ENCODE data around the gene TFF1.

Gene TFF1

DNA sequence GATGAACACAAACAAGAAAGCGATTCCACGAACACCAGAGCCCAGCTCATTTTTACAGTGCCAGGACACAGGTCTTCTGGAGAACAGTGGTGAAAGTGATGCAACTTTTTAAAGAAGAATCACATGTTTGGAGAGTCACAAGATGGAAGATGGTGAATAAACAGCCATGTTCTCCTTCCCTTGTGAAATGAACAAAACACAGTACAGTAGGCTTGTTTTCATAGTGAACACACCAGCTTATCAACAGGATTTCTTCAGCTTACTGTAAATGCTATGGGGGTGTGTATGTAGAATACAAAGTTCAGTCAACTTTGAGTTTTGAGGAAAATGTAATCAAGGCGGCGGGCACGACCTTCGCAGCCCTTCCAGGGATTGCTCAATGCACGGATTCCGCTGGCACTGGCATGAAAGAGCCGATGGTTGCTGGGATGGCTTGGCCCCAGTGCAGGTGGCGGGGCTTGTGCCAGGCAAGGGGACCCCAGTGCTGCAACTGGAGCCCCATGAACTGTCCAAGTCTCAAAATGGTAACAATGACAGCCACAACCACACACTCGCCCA, 19.8 kb upstream of the TFF1 start (continued):
- no peak for TF ChIP-seq GLIS3 (CRISPR knock-in tag; IDR thresholded peaks at IDR 0.05)
- TF ChIP-seq ISL1 (CRISPR knock-in tag; IDR thresholded peaks at IDR 0.05) = no peak

DNA sequence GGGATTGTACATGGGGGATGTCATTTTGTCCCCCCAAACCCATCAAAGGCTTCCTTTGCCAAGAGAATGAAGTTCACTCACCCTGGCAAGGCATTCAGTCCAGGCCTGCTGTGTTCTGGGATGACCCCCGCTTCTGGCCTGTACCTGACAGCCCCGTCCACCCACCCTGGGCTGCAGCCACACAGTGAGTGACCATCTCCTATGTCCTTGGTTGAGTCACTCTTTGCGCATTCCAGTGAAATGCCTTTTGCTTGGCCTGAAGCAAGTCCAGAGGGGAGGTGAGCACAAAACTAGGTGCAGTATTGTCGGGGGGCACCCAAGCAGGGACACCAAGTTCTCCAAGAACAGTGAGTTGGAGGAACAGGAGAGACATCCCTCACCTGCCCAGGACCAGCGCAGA, 19.3 kb upstream of the TFF1 start:
- TF ChIP-seq ZFP3 (CRISPR knock-in tag; IDR thresholded peaks at IDR 0.05) (no peak), OSR1 (CRISPR knock-in tag; IDR thresholded peaks at IDR 0.05) (no peak), TOX (CRISPR knock-in tag; IDR thresholded peaks at IDR 0.05; ENCODE audit: borderline replicate concordance) (no peak), GLIS3 (CRISPR knock-in tag; IDR thresholded peaks at IDR 0.05) (no peak), TCF4 (CRISPR knock-in tag; IDR thresholded peaks at IDR 0.05; ENCODE audit: borderline replicate concordance) (no peak), ESRRG (CRISPR knock-in tag; IDR thresholded peaks at IDR 0.05) (no peak), ZNF70 (CRISPR knock-in tag; IDR thresholded peaks at IDR 0.05) (no peak), ZFP30 (CRISPR knock-in tag; IDR thresholded peaks at IDR 0.05) (no peak), ZNF8 (CRISPR knock-in tag; IDR thresholded peaks at IDR 0.05) (no peak), BACH2 (CRISPR knock-in tag; IDR thresholded peaks at IDR 0.05; ENCODE audit: borderline replicate concordance) (no peak), ARNTL (CRISPR knock-in tag; IDR thresholded peaks at IDR 0.05; ENCODE audit: borderline replicate concordance, low read depth) (no peak)
- TF ChIP-seq, protein P1, sequence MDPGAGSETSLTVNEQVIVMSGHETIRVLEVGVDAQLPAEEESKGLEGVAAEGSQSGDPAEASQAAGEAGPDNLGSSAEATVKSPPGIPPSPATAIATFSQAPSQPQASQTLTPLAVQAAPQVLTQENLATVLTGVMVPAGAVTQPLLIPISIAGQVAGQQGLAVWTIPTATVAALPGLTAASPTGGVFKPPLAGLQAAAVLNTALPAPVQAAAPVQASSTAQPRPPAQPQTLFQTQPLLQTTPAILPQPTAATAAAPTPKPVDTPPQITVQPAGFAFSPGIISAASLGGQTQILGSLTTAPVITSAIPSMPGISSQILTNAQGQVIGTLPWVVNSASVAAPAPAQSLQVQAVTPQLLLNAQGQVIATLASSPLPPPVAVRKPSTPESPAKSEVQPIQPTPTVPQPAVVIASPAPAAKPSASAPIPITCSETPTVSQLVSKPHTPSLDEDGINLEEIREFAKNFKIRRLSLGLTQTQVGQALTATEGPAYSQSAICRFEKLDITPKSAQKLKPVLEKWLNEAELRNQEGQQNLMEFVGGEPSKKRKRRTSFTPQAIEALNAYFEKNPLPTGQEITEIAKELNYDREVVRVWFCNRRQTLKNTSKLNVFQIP (CRISPR knock-in tag; IDR thresholded peaks at IDR 0.05; ENCODE audit: borderline replicate concordance, low read depth) = no peak
- TF ChIP-seq, protein P2, sequence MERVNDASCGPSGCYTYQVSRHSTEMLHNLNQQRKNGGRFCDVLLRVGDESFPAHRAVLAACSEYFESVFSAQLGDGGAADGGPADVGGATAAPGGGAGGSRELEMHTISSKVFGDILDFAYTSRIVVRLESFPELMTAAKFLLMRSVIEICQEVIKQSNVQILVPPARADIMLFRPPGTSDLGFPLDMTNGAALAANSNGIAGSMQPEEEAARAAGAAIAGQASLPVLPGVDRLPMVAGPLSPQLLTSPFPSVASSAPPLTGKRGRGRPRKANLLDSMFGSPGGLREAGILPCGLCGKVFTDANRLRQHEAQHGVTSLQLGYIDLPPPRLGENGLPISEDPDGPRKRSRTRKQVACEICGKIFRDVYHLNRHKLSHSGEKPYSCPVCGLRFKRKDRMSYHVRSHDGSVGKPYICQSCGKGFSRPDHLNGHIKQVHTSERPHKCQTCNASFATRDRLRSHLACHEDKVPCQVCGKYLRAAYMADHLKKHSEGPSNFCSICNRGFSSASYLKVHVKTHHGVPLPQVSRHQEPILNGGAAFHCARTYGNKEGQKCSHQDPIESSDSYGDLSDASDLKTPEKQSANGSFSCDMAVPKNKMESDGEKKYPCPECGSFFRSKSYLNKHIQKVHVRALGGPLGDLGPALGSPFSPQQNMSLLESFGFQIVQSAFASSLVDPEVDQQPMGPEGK (CRISPR knock-in tag; IDR thresholded peaks at IDR 0.05; ENCODE audit: borderline replicate concordance) = no peak
- TF ChIP-seq, protein P3, sequence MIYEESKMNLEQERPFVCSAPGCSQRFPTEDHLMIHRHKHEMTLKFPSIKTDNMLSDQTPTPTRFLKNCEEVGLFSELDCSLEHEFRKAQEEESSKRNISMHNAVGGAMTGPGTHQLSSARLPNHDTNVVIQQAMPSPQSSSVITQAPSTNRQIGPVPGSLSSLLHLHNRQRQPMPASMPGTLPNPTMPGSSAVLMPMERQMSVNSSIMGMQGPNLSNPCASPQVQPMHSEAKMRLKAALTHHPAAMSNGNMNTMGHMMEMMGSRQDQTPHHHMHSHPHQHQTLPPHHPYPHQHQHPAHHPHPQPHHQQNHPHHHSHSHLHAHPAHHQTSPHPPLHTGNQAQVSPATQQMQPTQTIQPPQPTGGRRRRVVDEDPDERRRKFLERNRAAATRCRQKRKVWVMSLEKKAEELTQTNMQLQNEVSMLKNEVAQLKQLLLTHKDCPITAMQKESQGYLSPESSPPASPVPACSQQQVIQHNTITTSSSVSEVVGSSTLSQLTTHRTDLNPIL (CRISPR knock-in tag; IDR thresholded peaks at IDR 0.05; ENCODE audit: low read depth) = no peak
- ATAC-seq = no peak

DNA sequence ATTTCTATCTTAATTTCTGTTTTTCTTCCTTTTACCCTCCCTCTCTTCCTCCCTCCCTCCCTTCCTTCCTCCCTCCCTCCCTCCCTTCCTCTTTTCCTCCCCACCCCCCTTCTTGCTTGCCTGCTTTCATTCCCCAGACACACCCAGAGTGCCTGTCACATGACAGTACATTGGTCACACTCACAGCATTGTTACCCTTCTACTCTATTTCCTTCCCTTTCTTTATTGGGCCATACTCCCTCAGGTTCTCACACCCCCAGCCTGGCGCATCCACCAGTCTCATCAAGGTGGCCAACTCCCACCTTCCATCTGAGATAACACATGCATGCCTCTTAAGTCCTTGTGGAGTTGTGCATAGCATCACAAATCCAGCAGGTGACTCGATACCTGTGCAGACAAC, 18.7 kb upstream of the TFF1 start:
- TF ChIP-seq, protein P2 (CRISPR knock-in tag; IDR thresholded peaks at IDR 0.05; ENCODE audit: borderline replicate concordance) = no peak
- TF ChIP-seq BACH2 (CRISPR knock-in tag; IDR thresholded peaks at IDR 0.05; ENCODE audit: borderline replicate concordance) (no peak), PPARA (CRISPR knock-in tag; IDR thresholded peaks at IDR 0.05; ENCODE audit: borderline replicate concordance) (no peak), ESRRG (CRISPR knock-in tag; IDR thresholded peaks at IDR 0.05) (no peak), CSDC2 (CRISPR knock-in tag; IDR thresholded peaks at IDR 0.05) (no peak), ZFP30 (CRISPR knock-in tag; IDR thresholded peaks at IDR 0.05) (no peak), TOX (CRISPR knock-in tag; IDR thresholded peaks at IDR 0.05; ENCODE audit: borderline replicate concordance) (no peak), ARNTL (CRISPR knock-in tag; IDR thresholded peaks at IDR 0.05; ENCODE audit: borderline replicate concordance, low read depth) (no peak), GLIS3 (CRISPR knock-in tag; IDR thresholded peaks at IDR 0.05) (no peak), TCF4 (CRISPR knock-in tag; IDR thresholded peaks at IDR 0.05; ENCODE audit: borderline replicate concordance) (no peak), ZNF70 (CRISPR knock-in tag; IDR thresholded peaks at IDR 0.05) (no peak), SNAI2 (CRISPR knock-in tag; IDR thresholded peaks at IDR 0.05) (no peak), ZNF565 (CRISPR knock-in tag; conservative IDR thresholded peaks at IDR 0.05; ENCODE audit: low read depth) (no peak), RARB (CRISPR knock-in tag; IDR thresholded peaks at IDR 0.05) (no peak), ZNF8 (CRISPR knock-in tag; IDR thresholded peaks at IDR 0.05) (no peak)
- TF ChIP-seq, protein P3 (CRISPR knock-in tag; IDR thresholded peaks at IDR 0.05; ENCODE audit: low read depth) = no peak
- TF ChIP-seq, protein P1 (CRISPR knock-in tag; IDR thresholded peaks at IDR 0.05; ENCODE audit: borderline replicate concordance, low read depth) = no peak

More for the DNA sequence above, 18.7 kb upstream of the TFF1 start:
- no peak for ATAC-seq

Data from SK-N-SH treated with all-trans-retinoic acid at 6 μM for 48 hours (cell line).